ENCODE results near the gene IGFL2.
"Not testable (repeated sequence)": the region's sequence is repeated elsewhere in the genome, so short reads cannot be mapped to it uniquely, and the experiment has no call there.

The IGFL2 gene

GRCh38 chr19:46137915-46138473, 10.0 kb upstream of the IGFL2 start:
- no peak overlapping the region for H3K27ac ChIP-seq (ENCODE audit: insufficient read depth, low read length, poor library complexity, severe bottlenecking)
- peaks cover 3% of the 10 kb centered on the region for H3K27me3 ChIP-seq (replicated peaks; ENCODE audit: control insufficient read depth, insufficient read depth, low read length, poor library complexity, severe bottlenecking)
- H3K4me3 ChIP-seq (ENCODE audit: insufficient read depth, low read depth, low read length, poor library complexity, severe bottlenecking): no peak overlapping the region
- H3K9me3 ChIP-seq (ENCODE audit: control insufficient read depth, low read length): no peaks in the 10 kb centered on the region
- DNase-seq: no peak
- no peaks in the 10 kb centered on the region for H3K4me1 ChIP-seq (ENCODE audit: control insufficient read depth, insufficient read depth, low read length, poor library complexity, severe bottlenecking)
- no peaks in the 10 kb centered on the region for H3K36me3 ChIP-seq (ENCODE audit: control insufficient read depth, insufficient read depth, low read length)

- no peak overlapping the region for H3K27ac ChIP-seq (ENCODE audit: insufficient read depth, low read length, poor library complexity, severe bottlenecking)
- no peak overlapping the region for H3K4me3 ChIP-seq (ENCODE audit: insufficient read depth, low read depth, low read length, poor library complexity, severe bottlenecking)
- no peak for DNase-seq
- no peaks in the 10 kb centered on the region for H3K9me3 ChIP-seq (ENCODE audit: control insufficient read depth, low read length)
- peaks cover 3% of the 10 kb centered on the region for H3K27me3 ChIP-seq (replicated peaks; ENCODE audit: control insufficient read depth, insufficient read depth, low read length, poor library complexity, severe bottlenecking)
- H3K4me1 ChIP-seq (ENCODE audit: control insufficient read depth, insufficient read depth, low read length, poor library complexity, severe bottlenecking): no peaks in the 10 kb centered on the region
- no peaks in the 10 kb centered on the region for H3K36me3 ChIP-seq (ENCODE audit: control insufficient read depth, insufficient read depth, low read length)
These were observed 6.6 kb upstream of the IGFL2 start for GRCh38 chr19:46141421-46141820.

GRCh38 chr19:46142294-46142693, 5.7 kb upstream of the IGFL2 start:
- no peaks in the 10 kb centered on the region for H3K4me1 ChIP-seq (ENCODE audit: control insufficient read depth, insufficient read depth, low read length, poor library complexity, severe bottlenecking)
- H3K36me3 ChIP-seq (ENCODE audit: control insufficient read depth, insufficient read depth, low read length): no peaks in the 10 kb centered on the region
- no peak for DNase-seq
- no peak overlapping the region for H3K27ac ChIP-seq (ENCODE audit: insufficient read depth, low read length, poor library complexity, severe bottlenecking)
- no peaks in the 10 kb centered on the region for H3K9me3 ChIP-seq (ENCODE audit: control insufficient read depth, low read length)
- no peak overlapping the region for H3K4me3 ChIP-seq (ENCODE audit: insufficient read depth, low read depth, low read length, poor library complexity, severe bottlenecking)
- peaks cover 3% of the 10 kb centered on the region for H3K27me3 ChIP-seq (replicated peaks; ENCODE audit: control insufficient read depth, insufficient read depth, low read length, poor library complexity, severe bottlenecking)

GRCh38 chr19:46144756-46145155, 3.3 kb upstream of the IGFL2 start:
- Histone ChIP-seq H3K4me3 (ENCODE audit: insufficient read depth, low read depth, low read length, poor library complexity, severe bottlenecking) (no peak overlapping the region), H3K9me3 (ENCODE audit: control insufficient read depth, low read length) (no peaks in the 10 kb centered on the region), H3K36me3 (ENCODE audit: control insufficient read depth, insufficient read depth, low read length) (no peaks in the 10 kb centered on the region), H3K27ac (ENCODE audit: insufficient read depth, low read length, poor library complexity, severe bottlenecking) (no peak overlapping the region), H3K4me1 (ENCODE audit: control insufficient read depth, insufficient read depth, low read length, poor library complexity, severe bottlenecking) (no peaks in the 10 kb centered on the region), H3K27me3 (replicated peaks; ENCODE audit: control insufficient read depth, insufficient read depth, low read length, poor library complexity, severe bottlenecking) (no peaks in the 10 kb centered on the region)
- no peak for DNase-seq

GRCh38 chr19:46147166-46147740, 785 bp upstream of the IGFL2 start:
- H3K27ac ChIP-seq (ENCODE audit: insufficient read depth, low read length, poor library complexity, severe bottlenecking): no peak overlapping the region
- no peaks in the 10 kb centered on the region for H3K27me3 ChIP-seq (replicated peaks; ENCODE audit: control insufficient read depth, insufficient read depth, low read length, poor library complexity, severe bottlenecking)
- H3K4me3 ChIP-seq (ENCODE audit: insufficient read depth, low read depth, low read length, poor library complexity, severe bottlenecking): no peak overlapping the region
- no peaks in the 10 kb centered on the region for H3K36me3 ChIP-seq (ENCODE audit: control insufficient read depth, insufficient read depth, low read length)
- H3K9me3 ChIP-seq (ENCODE audit: control insufficient read depth, low read length): no peaks in the 10 kb centered on the region
- no peak for DNase-seq
- H3K4me1 ChIP-seq (ENCODE audit: control insufficient read depth, insufficient read depth, low read length, poor library complexity, severe bottlenecking): no peaks in the 10 kb centered on the region

GRCh38 chr19:46150606-46151005, 2.6 kb downstream of the IGFL2 start:
- Histone ChIP-seq H3K27me3 (replicated peaks; ENCODE audit: control insufficient read depth, insufficient read depth, low read length, poor library complexity, severe bottlenecking) (no peaks in the 10 kb centered on the region), H3K4me1 (ENCODE audit: control insufficient read depth, insufficient read depth, low read length, poor library complexity, severe bottlenecking) (no peaks in the 10 kb centered on the region), H3K27ac (ENCODE audit: insufficient read depth, low read length, poor library complexity, severe bottlenecking) (no peak overlapping the region), H3K9me3 (ENCODE audit: control insufficient read depth, low read length) (no peaks in the 10 kb centered on the region), H3K4me3 (ENCODE audit: insufficient read depth, low read depth, low read length, poor library complexity, severe bottlenecking) (no peak overlapping the region), H3K36me3 (ENCODE audit: control insufficient read depth, insufficient read depth, low read length) (no peaks in the 10 kb centered on the region)
- DNase-seq: no peak

GRCh38 chr19:46155237-46155636, 7.2 kb downstream of the IGFL2 start:
- no peak overlapping the region for H3K4me3 ChIP-seq (ENCODE audit: insufficient read depth, low read depth, low read length, poor library complexity, severe bottlenecking)
- DNase-seq: no peak
- H3K27me3 ChIP-seq (replicated peaks; ENCODE audit: control insufficient read depth, insufficient read depth, low read length, poor library complexity, severe bottlenecking): no peaks in the 10 kb centered on the region
- H3K27ac ChIP-seq (ENCODE audit: insufficient read depth, low read length, poor library complexity, severe bottlenecking): no peak overlapping the region
- no peaks in the 10 kb centered on the region for H3K9me3 ChIP-seq (ENCODE audit: control insufficient read depth, low read length)
- H3K4me1 ChIP-seq (ENCODE audit: control insufficient read depth, insufficient read depth, low read length, poor library complexity, severe bottlenecking): no peaks in the 10 kb centered on the region
- no peaks in the 10 kb centered on the region for H3K36me3 ChIP-seq (ENCODE audit: control insufficient read depth, insufficient read depth, low read length)

GRCh38 chr19:46159418-46160232, 11.6 kb downstream of the IGFL2 start:
- H3K27ac ChIP-seq (ENCODE audit: insufficient read depth, low read length, poor library complexity, severe bottlenecking): no peak overlapping the region
- no peaks in the 10 kb centered on the region for H3K9me3 ChIP-seq (ENCODE audit: control insufficient read depth, low read length)
- no peaks in the 10 kb centered on the region for H3K4me1 ChIP-seq (ENCODE audit: control insufficient read depth, insufficient read depth, low read length, poor library complexity, severe bottlenecking)
- no peaks in the 10 kb centered on the region for H3K27me3 ChIP-seq (replicated peaks; ENCODE audit: control insufficient read depth, insufficient read depth, low read length, poor library complexity, severe bottlenecking)
- H3K4me3 ChIP-seq (ENCODE audit: insufficient read depth, low read depth, low read length, poor library complexity, severe bottlenecking): no peak overlapping the region
- no peaks in the 10 kb centered on the region for H3K36me3 ChIP-seq (ENCODE audit: control insufficient read depth, insufficient read depth, low read length)
- DNase-seq: no peak

GRCh38 chr19:46160233-46160775, 12.3 kb downstream of the IGFL2 start:
- Histone ChIP-seq H3K9me3 (ENCODE audit: control insufficient read depth, low read length) (no peaks in the 10 kb centered on the region), H3K27ac (ENCODE audit: insufficient read depth, low read length, poor library complexity, severe bottlenecking) (no peak overlapping the region), H3K4me3 (ENCODE audit: insufficient read depth, low read depth, low read length, poor library complexity, severe bottlenecking) (no peak overlapping the region), H3K4me1 (ENCODE audit: control insufficient read depth, insufficient read depth, low read length, poor library complexity, severe bottlenecking) (no peaks in the 10 kb centered on the region), H3K36me3 (ENCODE audit: control insufficient read depth, insufficient read depth, low read length) (no peaks in the 10 kb centered on the region), H3K27me3 (replicated peaks; ENCODE audit: control insufficient read depth, insufficient read depth, low read length, poor library complexity, severe bottlenecking) (no peaks in the 10 kb centered on the region)
- no peak for DNase-seq

GRCh38 chr19:46161642-46162257, 13.7 kb downstream of the IGFL2 start:
- not testable (repeated sequence) for DNase-seq; H3K4me3 ChIP-seq (ENCODE audit: insufficient read depth, low read depth, low read length, poor library complexity, severe bottlenecking); H3K36me3 ChIP-seq (ENCODE audit: control insufficient read depth, insufficient read depth, low read length); H3K4me1 ChIP-seq (ENCODE audit: control insufficient read depth, insufficient read depth, low read length, poor library complexity, severe bottlenecking); H3K27me3 ChIP-seq (replicated peaks; ENCODE audit: control insufficient read depth, insufficient read depth, low read length, poor library complexity, severe bottlenecking); H3K27ac ChIP-seq (ENCODE audit: insufficient read depth, low read length, poor library complexity, severe bottlenecking); H3K9me3 ChIP-seq (ENCODE audit: control insufficient read depth, low read length)

All from effector memory CD4-positive, alpha-beta T cell (primary cell).